ENCODE measurements around the gene ZNF230.

DNA sequence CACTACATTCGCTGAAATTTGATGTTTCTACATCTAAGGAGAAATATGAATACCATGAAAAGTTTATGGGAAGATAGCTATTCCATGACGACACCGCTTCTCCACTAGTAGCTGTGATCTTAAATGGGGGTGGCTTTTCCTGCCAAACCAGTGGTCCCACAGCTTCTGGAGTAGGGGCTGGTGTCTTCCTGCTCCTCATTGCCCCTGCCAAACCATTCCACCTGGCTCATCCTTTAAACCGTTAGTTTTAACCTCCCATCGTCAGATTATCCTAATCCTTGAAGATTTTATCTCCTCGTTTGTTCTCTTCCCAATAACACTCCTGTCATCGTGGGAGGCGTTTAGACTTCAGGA lies 568 bp upstream of the ZNF230 start:
- TF ChIP-seq, protein P1, sequence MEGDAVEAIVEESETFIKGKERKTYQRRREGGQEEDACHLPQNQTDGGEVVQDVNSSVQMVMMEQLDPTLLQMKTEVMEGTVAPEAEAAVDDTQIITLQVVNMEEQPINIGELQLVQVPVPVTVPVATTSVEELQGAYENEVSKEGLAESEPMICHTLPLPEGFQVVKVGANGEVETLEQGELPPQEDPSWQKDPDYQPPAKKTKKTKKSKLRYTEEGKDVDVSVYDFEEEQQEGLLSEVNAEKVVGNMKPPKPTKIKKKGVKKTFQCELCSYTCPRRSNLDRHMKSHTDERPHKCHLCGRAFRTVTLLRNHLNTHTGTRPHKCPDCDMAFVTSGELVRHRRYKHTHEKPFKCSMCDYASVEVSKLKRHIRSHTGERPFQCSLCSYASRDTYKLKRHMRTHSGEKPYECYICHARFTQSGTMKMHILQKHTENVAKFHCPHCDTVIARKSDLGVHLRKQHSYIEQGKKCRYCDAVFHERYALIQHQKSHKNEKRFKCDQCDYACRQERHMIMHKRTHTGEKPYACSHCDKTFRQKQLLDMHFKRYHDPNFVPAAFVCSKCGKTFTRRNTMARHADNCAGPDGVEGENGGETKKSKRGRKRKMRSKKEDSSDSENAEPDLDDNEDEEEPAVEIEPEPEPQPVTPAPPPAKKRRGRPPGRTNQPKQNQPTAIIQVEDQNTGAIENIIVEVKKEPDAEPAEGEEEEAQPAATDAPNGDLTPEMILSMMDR (IDR thresholded peaks at IDR 0.05), result no peak
- no peak for TF ChIP-seq ZFX (IDR thresholded peaks at IDR 0.05; ENCODE audit: borderline replicate concordance)

All from 22Rv1 (cell line).